ENCODE results near the gene GPX7.

GPX7 gene

DNA sequence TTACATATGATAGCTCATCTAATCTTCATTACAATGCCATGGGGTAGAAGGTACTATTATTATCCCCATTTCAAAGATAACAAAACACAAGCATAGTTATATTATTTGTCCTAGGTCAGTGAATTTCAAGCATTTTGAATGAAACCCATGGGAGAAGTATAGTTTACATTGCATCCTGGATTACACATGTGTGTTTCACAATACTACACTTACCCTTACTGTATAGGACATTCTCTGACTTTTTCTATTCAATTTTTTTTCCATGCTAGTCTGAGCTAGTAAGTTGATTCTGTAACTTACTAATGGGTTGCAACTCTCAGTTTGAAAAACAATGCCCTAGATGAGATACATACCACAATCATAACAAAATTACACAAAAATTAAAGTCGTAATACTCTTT is 8.7 kb upstream of the GPX7 start:
- in situ Hi-C loops (cut with MboI; ENCODE audit: low sequenced_read_pairs, unreplicated experiment) = no loop called here

DNA sequence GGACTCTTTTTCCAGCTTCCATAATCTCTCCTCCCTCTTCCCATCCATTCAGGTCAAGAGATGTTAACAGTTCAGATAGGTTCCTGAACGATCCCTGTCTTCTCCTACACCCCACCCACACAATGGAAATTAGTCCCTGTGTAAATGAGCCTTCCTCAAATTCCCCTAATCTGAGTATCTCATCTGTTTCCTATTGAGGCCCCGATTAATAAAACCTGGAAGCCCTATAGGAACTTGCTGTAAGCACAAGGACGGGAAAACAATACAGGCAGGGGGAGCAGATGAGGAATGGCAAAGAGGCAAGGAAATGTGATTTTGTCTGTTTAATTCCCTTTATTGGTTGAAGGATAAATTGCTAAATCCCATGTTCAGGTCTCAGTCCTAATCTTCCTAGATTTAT is 7.1 kb upstream of the GPX7 start:
- DNase-seq (ENCODE audit: low spot score) = no peak
- TF ChIP-seq, protein P1, sequence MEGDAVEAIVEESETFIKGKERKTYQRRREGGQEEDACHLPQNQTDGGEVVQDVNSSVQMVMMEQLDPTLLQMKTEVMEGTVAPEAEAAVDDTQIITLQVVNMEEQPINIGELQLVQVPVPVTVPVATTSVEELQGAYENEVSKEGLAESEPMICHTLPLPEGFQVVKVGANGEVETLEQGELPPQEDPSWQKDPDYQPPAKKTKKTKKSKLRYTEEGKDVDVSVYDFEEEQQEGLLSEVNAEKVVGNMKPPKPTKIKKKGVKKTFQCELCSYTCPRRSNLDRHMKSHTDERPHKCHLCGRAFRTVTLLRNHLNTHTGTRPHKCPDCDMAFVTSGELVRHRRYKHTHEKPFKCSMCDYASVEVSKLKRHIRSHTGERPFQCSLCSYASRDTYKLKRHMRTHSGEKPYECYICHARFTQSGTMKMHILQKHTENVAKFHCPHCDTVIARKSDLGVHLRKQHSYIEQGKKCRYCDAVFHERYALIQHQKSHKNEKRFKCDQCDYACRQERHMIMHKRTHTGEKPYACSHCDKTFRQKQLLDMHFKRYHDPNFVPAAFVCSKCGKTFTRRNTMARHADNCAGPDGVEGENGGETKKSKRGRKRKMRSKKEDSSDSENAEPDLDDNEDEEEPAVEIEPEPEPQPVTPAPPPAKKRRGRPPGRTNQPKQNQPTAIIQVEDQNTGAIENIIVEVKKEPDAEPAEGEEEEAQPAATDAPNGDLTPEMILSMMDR (IDR thresholded peaks at IDR 0.05; ENCODE audit: borderline replicate concordance, control extremely low read depth, extremely low read depth, insufficient read depth, missing control alignments) = no peak
- in situ Hi-C loops (cut with MboI; ENCODE audit: low sequenced_read_pairs, unreplicated experiment) = no loop called here

More for the DNA sequence above, 8.7 kb upstream of the GPX7 start:
- TF ChIP-seq, protein P1 (IDR thresholded peaks at IDR 0.05; ENCODE audit: borderline replicate concordance, control extremely low read depth, extremely low read depth, insufficient read depth, missing control alignments) = no peak
- no peak for DNase-seq (ENCODE audit: low spot score)

DNA sequence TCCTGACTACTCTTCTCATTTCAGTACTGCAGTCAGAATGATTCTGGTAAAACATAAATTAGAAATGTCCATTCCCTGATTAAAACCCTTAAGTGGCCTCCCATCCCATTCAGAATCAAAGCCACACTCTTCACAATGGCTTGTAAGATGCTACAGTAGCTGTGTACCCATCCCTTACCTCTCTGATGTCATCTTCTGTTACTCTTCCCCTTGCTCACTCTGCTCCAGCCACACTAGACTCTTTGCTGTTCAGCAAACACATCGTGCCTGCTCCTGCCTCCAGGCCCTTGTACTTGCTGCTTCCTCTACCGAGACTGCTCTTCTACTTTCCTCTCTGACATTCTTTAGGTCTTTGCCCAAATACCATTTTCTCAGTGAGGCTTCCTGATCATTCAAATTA is 4.3 kb upstream of the GPX7 start:
- DNase-seq (ENCODE audit: low spot score) = no peak
- TF ChIP-seq, protein P1 (IDR thresholded peaks at IDR 0.05; ENCODE audit: borderline replicate concordance, control extremely low read depth, extremely low read depth, insufficient read depth, missing control alignments) = no peak
- in situ Hi-C loops (cut with MboI; ENCODE audit: low sequenced_read_pairs, unreplicated experiment) = no loop called here

DNA sequence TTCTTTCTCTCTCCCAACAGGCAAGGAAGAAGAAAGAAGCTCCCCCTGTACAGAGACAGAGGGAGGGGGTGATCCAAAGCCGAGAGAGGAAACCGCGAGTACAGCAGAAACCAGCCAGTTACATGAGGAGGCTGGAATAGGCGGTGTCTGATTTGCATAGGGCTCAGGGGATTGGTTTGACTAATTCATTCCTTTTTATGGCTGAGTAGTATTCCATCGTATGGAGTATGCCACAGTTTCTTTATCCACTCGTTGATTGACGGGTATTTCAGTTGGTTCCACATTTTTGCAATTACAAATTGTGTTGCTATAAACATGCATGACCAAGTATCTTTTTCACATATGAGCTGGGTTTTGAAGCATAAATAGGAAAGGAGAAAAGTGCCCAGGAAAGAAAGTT is 3.4 kb upstream of the GPX7 start:
- in situ Hi-C loops (cut with MboI; ENCODE audit: low sequenced_read_pairs, unreplicated experiment) = no loop called here
- no peak for DNase-seq (ENCODE audit: low spot score)
- TF ChIP-seq, protein P1 (IDR thresholded peaks at IDR 0.05; ENCODE audit: borderline replicate concordance, control extremely low read depth, extremely low read depth, insufficient read depth, missing control alignments) = no peak

DNA sequence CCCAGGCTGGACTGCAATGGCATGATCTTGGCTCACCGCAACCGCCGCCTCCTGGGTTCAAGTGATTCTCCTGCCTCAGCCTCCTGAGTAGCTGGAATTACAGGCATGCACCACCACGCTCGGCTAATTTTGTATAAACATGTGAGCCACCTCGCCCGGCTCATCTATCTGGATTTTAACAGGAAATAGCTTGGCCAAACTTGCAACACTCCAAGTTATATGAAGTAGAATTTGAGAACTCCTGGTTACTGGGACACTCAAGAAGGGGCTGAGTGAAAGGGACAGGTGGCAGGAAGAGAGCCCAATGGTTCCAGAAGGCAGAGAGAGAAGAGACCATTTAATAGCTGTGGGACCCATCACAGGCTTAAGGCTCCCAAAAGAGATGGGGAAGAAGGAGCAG is 2.9 kb upstream of the GPX7 start:
- TF ChIP-seq, protein P1 (IDR thresholded peaks at IDR 0.05; ENCODE audit: borderline replicate concordance, control extremely low read depth, extremely low read depth, insufficient read depth, missing control alignments) = no peak
- DNase-seq (ENCODE audit: low spot score) = no peak
- in situ Hi-C loops (cut with MboI; ENCODE audit: low sequenced_read_pairs, unreplicated experiment) = no loop called here

DNA sequence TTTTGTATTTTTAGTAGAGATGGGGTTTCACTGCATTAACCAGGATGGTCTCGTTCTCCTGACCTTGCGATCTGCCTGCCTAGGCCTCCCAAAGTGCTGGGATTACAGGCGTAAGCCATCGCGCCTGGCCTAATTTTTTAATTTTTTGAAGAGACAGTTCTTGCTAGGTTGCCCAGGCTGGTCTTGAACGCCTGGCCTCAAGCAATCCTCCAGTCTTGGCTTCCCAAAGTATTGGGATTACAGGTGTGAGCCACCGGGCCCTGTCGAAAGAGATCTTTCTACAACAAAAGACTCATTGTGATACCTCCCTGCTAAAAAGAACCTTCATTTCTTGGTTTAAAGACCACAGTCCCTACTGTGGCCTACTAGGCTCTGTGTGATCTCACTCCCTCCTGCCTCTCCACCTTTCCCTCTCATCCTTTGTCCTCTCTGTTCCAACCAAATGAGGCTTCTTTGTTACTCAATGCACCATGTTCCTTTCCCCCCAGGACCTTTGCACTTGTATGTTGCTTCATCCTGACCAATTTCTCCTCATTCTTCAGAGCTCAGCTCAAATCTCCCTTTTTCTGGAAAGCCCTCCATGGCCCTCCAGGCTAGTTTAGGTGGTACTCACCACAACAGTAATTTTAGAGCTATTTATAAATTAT is 1.5 kb upstream of the GPX7 start:
- no peak for DNase-seq (ENCODE audit: low spot score)
- TF ChIP-seq, protein P1 (IDR thresholded peaks at IDR 0.05; ENCODE audit: borderline replicate concordance, control extremely low read depth, extremely low read depth, insufficient read depth, missing control alignments) = no peak
- in situ Hi-C loops (cut with MboI; ENCODE audit: low sequenced_read_pairs, unreplicated experiment) = no loop called here
